Hepatocyte (in vitro differentiated cells): ENCODE measurements around the gene HIGD1A. TPM values are rescaled to one million over a fixed set of nuclear protein-coding genes. Genes with fewer than 3 reads are reported as not detected.

Experiments used
- DNase-seq: peaks from one replicate; pipeline ENCODE4 v3.0.0-alpha.2; 2016; ENCODE audit warnings: low spot score
- H2AFZ ChIP-seq: fragments of 200-600 bp; sonication (generic); 2 replicates; pipeline ENCODE4 v1.6.0; 2016; ENCODE audit warnings: antibody characterized with exemption, mild to moderate bottlenecking
- H3K27ac ChIP-seq: fragments of 200-600 bp; sonication (generic); 2 replicates; pipeline ENCODE4 v1.5.1; 2016; ENCODE audit warnings: mild to moderate bottlenecking
- H3K27me3 ChIP-seq: fragments of 200-600 bp; sonication (generic); 2 replicates; pipeline ENCODE4 v1.6.1; 2016
- H3K36me3 ChIP-seq: fragments of 200-600 bp; sonication (generic); replicated peaks from 2 replicates; pipeline ENCODE4 v1.5.1; 2016; ENCODE audit warnings: low read depth; ENCODE audit not compliant: insufficient read depth
- H3K4me1 ChIP-seq: fragments of 200-600 bp; sonication (generic); 2 replicates; pipeline ENCODE4 v1.5.1; 2016; ENCODE audit warnings: mild to moderate bottlenecking, moderate library complexity; ENCODE audit not compliant: insufficient read depth
- H3K4me2 ChIP-seq: fragments of 200-600 bp; sonication (generic); 2 replicates; pipeline ENCODE4 v1.6.0; 2016
- H3K4me3 ChIP-seq: fragments of 200-600 bp; sonication (generic); 2 replicates; pipeline ENCODE4 v1.5.1; 2016; ENCODE audit warnings: mild to moderate bottlenecking
- H3K79me2 ChIP-seq: fragments of 200-600 bp; sonication (generic); 2 replicates; pipeline ENCODE4 v1.6.0; 2017; ENCODE audit warnings: mild to moderate bottlenecking
- H3K9me2 ChIP-seq: fragments of 200-600 bp; sonication (generic); replicated peaks from 2 replicates; pipeline ENCODE4 v1.6.0; 2017; ENCODE audit warnings: mild to moderate bottlenecking; ENCODE audit not compliant: insufficient read depth
- H3K9me3 ChIP-seq: fragments of 200-600 bp; sonication (generic); 2 replicates; pipeline ENCODE4 v1.5.1; 2016; ENCODE audit warnings: low read depth, mild to moderate bottlenecking
- H4K20me1 ChIP-seq: fragments of 200-600 bp; sonication (generic); 2 replicates; pipeline ENCODE4 v1.6.0; 2016; ENCODE audit warnings: mild to moderate bottlenecking; ENCODE audit not compliant: insufficient read depth, poor library complexity, severe bottlenecking
- EZH2 ChIP-seq: fragments of 200-600 bp; sonication (generic); IDR thresholded peaks from 2 replicates; pipeline ENCODE4 v1.6.1; 2016; ENCODE audit warnings: antibody characterized with exemption, mild to moderate bottlenecking, borderline replicate concordance
- EZH2phosphoT487 ChIP-seq: fragments of 200-600 bp; sonication (generic); IDR thresholded peaks from one replicate; pipeline ENCODE4 v1.6.1; 2018; ENCODE audit warnings: antibody characterized with exemption, mild to moderate bottlenecking, low read depth, moderate library complexity; ENCODE audit not compliant: unreplicated experiment, severe bottlenecking
- WGBS: methylation state at CpG from one replicate; pipeline ENCODE4 v1.1.6; 2016; ENCODE audit warnings: low lambda C conversion rate; ENCODE audit errors: missing lambda C conversion rate; 5-methylcytosine and 5-hydroxymethylcytosine counted together
- polyA plus RNA-seq: library from polyadenylated mRNA; unstranded; fragments of >200 nt; fragmentation: Nextera tagmentation; extraction: Ambion mirVana; gene quantifications from 2 replicates; pipeline ENCODE4 v1.2.1, GENCODE V29; 2016
- total RNA-seq: library from RNA; depleted of rRNA; stranded (reverse); fragments of >200 nt; gene quantifications from 2 replicates; pipeline ENCODE4 v1.2.3, GENCODE V29; 2014
- TF ChIP-seq, protein P1 (sequence below): fragments of 200-600 bp; sonication (generic); IDR thresholded peaks from 2 replicates; pipeline ENCODE4 v1.5.1; 2016; ENCODE audit warnings: antibody characterized with exemption, mild to moderate bottlenecking; ENCODE audit not compliant: poor library complexity

Gene HIGD1A
- total and polyA plus RNA-seq, 2 experiments from 2014 or later = 218 to 252 TPM

DNA sequence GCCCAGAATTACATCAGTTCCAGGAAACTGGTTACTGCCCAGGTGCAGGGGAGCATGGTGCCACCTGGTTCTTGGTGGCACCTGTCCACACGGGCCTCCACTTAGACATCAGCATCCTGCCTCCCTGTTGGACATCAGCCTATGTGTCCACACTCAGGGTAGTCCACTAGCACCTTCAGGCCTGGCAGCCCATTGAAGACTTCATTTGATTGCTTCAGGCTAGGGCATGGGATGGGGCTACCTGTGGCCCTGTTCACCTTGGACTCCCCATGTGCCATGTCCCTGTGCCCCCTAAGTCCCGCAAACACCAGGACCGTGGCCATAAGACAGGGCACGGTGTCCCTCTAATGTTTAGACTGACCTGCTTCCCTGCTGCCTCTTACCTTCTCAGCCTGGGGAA lies 40.5 kb upstream of the HIGD1A start:
- Histone ChIP-seq H3K36me3 (no peaks in the 10 kb centered on the region), H3K27me3 (no peaks in the 10 kb centered on the region), H3K9me3 (no peaks in the 10 kb centered on the region), H3K4me3 (no peak overlapping the region), H3K9me2 (no peaks in the 10 kb centered on the region), H3K27ac (no peak overlapping the region), H3K79me2 (no peaks in the 10 kb centered on the region), H2AFZ (no peak overlapping the region), H4K20me1 (no peaks in the 10 kb centered on the region), H3K4me1 (no peaks in the 10 kb centered on the region), H3K4me2 (no peak overlapping the region)
- TF ChIP-seq EZH2 = no peak
- TF ChIP-seq, protein P1, sequence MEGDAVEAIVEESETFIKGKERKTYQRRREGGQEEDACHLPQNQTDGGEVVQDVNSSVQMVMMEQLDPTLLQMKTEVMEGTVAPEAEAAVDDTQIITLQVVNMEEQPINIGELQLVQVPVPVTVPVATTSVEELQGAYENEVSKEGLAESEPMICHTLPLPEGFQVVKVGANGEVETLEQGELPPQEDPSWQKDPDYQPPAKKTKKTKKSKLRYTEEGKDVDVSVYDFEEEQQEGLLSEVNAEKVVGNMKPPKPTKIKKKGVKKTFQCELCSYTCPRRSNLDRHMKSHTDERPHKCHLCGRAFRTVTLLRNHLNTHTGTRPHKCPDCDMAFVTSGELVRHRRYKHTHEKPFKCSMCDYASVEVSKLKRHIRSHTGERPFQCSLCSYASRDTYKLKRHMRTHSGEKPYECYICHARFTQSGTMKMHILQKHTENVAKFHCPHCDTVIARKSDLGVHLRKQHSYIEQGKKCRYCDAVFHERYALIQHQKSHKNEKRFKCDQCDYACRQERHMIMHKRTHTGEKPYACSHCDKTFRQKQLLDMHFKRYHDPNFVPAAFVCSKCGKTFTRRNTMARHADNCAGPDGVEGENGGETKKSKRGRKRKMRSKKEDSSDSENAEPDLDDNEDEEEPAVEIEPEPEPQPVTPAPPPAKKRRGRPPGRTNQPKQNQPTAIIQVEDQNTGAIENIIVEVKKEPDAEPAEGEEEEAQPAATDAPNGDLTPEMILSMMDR = no peak
- no peak for DNase-seq
- 97% methylated on average over 4 of the region's 4 CpGs for WGBS

DNA sequence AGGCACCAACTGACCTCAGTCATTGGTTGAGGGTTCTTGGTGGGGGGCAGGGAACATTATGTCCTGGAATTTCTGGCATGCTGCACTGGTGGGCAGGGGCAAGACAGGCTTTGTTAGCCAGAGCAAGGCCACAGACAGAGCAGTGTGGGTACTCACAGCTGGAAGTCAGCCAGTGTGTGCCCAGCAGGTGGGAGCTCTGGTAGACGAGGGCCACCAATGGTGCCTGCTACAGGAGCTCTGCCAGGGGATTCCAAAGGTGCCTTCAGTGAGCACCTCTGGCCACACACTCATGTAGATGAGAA lies 40.1 kb upstream of the HIGD1A start:
- no peaks in the 10 kb centered on the region for H3K9me2 ChIP-seq
- H3K27me3 ChIP-seq = no peaks in the 10 kb centered on the region
- no peak overlapping the region for H3K27ac ChIP-seq
- 69% methylated on average over 1 of the region's 1 CpG for WGBS
- H3K4me3 ChIP-seq = no peak overlapping the region
- no peaks in the 10 kb centered on the region for H3K4me1 ChIP-seq
- TF ChIP-seq EZH2 = no peak
- TF ChIP-seq, protein P1 = no peak
- no peaks in the 10 kb centered on the region for H4K20me1 ChIP-seq
- H3K4me2 ChIP-seq = no peak overlapping the region
- no peaks in the 10 kb centered on the region for H3K36me3 ChIP-seq
- no peaks in the 10 kb centered on the region for H3K9me3 ChIP-seq
- no peak overlapping the region for H2AFZ ChIP-seq
- no peak for DNase-seq
- H3K79me2 ChIP-seq = no peaks in the 10 kb centered on the region

DNA sequence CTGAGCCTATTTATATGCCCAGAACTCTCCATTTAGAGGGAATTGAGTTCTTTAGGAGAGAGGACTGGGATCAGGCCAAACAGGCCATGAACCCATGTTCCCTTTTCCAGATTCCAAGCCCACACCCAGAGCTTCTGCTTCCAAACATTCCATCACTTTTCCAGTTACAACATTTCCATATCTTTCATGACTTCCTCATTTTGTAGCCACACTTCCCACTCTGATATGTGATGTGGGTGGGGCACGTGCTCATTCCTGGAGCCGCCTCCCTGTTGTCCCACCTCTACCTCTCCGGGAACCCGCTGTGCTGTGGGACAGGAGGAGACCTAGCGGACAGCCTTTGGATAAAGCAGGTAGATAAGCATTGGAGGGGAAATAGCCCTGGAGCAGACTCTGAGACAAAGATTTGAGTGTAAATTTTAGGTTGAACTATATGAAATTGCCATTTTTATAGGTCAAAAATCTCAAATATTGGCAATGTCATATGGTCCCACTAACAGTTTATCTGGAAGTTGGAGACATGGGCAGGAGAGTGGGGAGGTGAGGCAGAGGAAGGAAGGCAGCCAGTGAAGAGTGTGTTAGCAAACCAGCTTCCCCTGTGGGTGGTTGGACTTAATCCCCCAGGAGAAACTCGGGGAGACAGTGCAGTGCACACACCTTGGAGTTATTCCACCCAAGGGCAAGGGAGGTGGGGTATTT lies 39.6 kb upstream of the HIGD1A start:
- H3K27me3 ChIP-seq = no peaks in the 10 kb centered on the region
- no peak overlapping the region for H3K27ac ChIP-seq
- no peaks in the 10 kb centered on the region for H3K4me1 ChIP-seq
- H3K4me3 ChIP-seq = no peak overlapping the region
- no peak overlapping the region for H3K4me2 ChIP-seq
- H3K79me2 ChIP-seq = no peaks in the 10 kb centered on the region
- no peak overlapping the region for H2AFZ ChIP-seq
- no peak for DNase-seq
- TF ChIP-seq EZH2phosphoT487 (no peak), EZH2 (no peak)
- TF ChIP-seq, protein P1 = no peak
- WGBS = 86% methylated on average over 6 of the region's 6 CpGs
- H3K9me2 ChIP-seq = no peaks in the 10 kb centered on the region
- H4K20me1 ChIP-seq = no peaks in the 10 kb centered on the region
- no peaks in the 10 kb centered on the region for H3K36me3 ChIP-seq
- no peaks in the 10 kb centered on the region for H3K9me3 ChIP-seq

DNA sequence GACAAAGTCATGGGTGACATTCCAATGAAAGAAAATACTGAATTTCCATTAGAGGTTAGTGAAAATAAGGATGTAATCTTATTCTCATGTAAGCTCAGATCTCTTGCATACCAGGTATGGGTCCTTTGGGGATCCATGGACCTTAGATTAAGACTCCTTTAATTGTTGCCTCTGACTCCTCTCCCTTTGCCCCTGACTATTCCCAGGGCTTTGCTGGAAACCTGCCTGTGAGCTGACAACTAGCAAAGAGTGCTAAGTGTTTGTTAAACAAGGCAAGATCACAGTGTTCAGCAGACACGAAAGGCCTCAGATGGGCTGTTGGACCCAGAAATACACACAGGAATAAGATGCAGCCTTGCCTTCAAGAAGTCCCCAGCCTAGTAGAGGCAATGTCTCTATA lies 37.0 kb upstream of the HIGD1A start:
- Histone ChIP-seq H3K79me2 (no peaks in the 10 kb centered on the region), H2AFZ (no peak overlapping the region), H3K4me3 (no peak overlapping the region), H3K27ac (no peak overlapping the region), H3K9me3 (no peaks in the 10 kb centered on the region), H3K4me2 (no peak overlapping the region), H3K9me2 (no peaks in the 10 kb centered on the region), H3K27me3 (no peaks in the 10 kb centered on the region), H3K36me3 (no peaks in the 10 kb centered on the region), H4K20me1 (no peaks in the 10 kb centered on the region), H3K4me1 (no peaks in the 10 kb centered on the region)
- DNase-seq = no peak
- TF ChIP-seq EZH2phosphoT487 = no peak
- no peak for TF ChIP-seq EZH2
- TF ChIP-seq, protein P1 = no peak
- 93% methylated on average over 1 of the region's 1 CpG for WGBS
